Peyer's patch (tissue), 4 donors: ENCODE measurements around the gene IQCH.

ENCODE experiments used
- CTCF ChIP-seq, 6 experiments: fragments of 450-650 bp in 4 of 6; fragments of 200-600 bp in 2 of 6; sonication (generic) in 1 of 6; IDR thresholded peaks; one replicate each; pipeline ENCODE4 v1.5.1; 2017 to 2019; ENCODE audit warnings: antibody characterized with exemption in 6 of 6, mild to moderate bottlenecking in 3 of 6, moderate library complexity in 1 of 6
- POLR2A ChIP-seq, 2 donors: fragments of 450-650 bp; IDR thresholded peaks; one replicate each; pipeline ENCODE4 v1.5.1; 2017; ENCODE audit warnings: antibody characterized with exemption in 2 of 2, mild to moderate bottlenecking in 2 of 2, moderate library complexity in 2 of 2

DNA sequence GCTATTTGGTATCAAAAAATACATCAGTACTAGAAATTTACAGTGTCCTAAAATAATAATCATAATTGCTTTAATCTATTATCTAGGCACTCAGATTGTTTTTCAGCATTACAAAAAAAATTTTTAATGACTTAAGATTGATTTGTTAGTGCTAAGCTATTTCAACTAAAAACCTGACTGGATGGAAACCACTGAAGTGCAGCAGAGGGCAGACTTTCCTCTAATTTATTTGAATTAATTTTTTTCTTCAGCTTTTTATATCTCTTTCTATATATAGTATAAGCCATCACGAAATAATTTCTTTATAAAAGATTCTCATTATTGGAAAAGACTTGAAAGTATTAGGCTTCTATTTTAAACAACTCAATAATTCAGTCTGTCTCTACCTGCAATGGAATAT is 131.4 kb downstream of the IQCH start:
- TF ChIP-seq CTCF (IDR thresholded peaks at IDR 0.05), result no peak
- no peak for TF ChIP-seq POLR2A (IDR thresholded peaks at IDR 0.05)
